ENCODE results near the gene CERS1.

The CERS1 gene

DNA sequence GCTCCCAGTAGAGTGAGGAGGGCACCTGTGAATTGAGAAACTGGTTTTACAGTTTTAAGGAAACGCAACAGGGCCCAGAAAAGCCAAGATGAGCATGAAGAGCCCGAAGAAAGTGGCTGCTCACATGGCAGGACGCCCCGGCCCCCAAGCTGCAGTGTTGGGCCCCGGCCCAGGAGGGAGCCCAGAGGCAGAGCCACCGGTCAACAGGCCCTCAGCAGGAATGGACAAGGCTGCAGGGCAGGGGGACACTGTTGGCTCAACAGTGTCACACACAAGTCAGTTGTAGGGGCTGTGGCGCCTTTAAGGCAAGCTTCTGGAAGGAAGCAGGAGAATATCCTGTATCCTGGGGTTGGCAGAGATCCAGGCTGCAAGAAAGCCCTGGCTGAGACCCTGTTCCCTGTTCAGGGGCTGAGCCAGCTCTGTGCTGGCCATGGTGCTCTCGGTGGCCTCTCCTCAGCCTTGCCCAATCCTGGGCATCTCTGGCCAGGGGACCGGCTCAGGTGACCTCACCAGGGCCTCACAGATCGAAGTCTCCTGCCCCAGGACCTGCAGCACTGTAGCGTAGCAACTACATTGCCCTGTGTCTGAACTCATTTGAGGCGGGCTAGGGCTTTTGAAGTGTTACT lies 36.2 kb downstream of the CERS1 start:
- no peak for TF ChIP-seq CSDC2 (CRISPR knock-in tag; IDR thresholded peaks at IDR 0.05)
- TF ChIP-seq RARB (CRISPR knock-in tag; IDR thresholded peaks at IDR 0.05), result no peak
- TF ChIP-seq, protein P1, sequence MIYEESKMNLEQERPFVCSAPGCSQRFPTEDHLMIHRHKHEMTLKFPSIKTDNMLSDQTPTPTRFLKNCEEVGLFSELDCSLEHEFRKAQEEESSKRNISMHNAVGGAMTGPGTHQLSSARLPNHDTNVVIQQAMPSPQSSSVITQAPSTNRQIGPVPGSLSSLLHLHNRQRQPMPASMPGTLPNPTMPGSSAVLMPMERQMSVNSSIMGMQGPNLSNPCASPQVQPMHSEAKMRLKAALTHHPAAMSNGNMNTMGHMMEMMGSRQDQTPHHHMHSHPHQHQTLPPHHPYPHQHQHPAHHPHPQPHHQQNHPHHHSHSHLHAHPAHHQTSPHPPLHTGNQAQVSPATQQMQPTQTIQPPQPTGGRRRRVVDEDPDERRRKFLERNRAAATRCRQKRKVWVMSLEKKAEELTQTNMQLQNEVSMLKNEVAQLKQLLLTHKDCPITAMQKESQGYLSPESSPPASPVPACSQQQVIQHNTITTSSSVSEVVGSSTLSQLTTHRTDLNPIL (CRISPR knock-in tag; IDR thresholded peaks at IDR 0.05; ENCODE audit: low read depth), result no peak
- no peak for TF ChIP-seq ARNTL (CRISPR knock-in tag; IDR thresholded peaks at IDR 0.05; ENCODE audit: borderline replicate concordance, low read depth)
- TF ChIP-seq ZFP3 (CRISPR knock-in tag; IDR thresholded peaks at IDR 0.05), result no peak
- TF ChIP-seq TOX (CRISPR knock-in tag; IDR thresholded peaks at IDR 0.05; ENCODE audit: borderline replicate concordance), result no peak
- TF ChIP-seq ZNF8 (CRISPR knock-in tag; IDR thresholded peaks at IDR 0.05), result no peak
- TF ChIP-seq, protein P2, sequence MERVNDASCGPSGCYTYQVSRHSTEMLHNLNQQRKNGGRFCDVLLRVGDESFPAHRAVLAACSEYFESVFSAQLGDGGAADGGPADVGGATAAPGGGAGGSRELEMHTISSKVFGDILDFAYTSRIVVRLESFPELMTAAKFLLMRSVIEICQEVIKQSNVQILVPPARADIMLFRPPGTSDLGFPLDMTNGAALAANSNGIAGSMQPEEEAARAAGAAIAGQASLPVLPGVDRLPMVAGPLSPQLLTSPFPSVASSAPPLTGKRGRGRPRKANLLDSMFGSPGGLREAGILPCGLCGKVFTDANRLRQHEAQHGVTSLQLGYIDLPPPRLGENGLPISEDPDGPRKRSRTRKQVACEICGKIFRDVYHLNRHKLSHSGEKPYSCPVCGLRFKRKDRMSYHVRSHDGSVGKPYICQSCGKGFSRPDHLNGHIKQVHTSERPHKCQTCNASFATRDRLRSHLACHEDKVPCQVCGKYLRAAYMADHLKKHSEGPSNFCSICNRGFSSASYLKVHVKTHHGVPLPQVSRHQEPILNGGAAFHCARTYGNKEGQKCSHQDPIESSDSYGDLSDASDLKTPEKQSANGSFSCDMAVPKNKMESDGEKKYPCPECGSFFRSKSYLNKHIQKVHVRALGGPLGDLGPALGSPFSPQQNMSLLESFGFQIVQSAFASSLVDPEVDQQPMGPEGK (CRISPR knock-in tag; IDR thresholded peaks at IDR 0.05; ENCODE audit: borderline replicate concordance), result no peak
- no peak for TF ChIP-seq PPARA (CRISPR knock-in tag; IDR thresholded peaks at IDR 0.05; ENCODE audit: borderline replicate concordance)
- no peak for TF ChIP-seq GLIS3 (CRISPR knock-in tag; IDR thresholded peaks at IDR 0.05)
- TF ChIP-seq, protein P3, sequence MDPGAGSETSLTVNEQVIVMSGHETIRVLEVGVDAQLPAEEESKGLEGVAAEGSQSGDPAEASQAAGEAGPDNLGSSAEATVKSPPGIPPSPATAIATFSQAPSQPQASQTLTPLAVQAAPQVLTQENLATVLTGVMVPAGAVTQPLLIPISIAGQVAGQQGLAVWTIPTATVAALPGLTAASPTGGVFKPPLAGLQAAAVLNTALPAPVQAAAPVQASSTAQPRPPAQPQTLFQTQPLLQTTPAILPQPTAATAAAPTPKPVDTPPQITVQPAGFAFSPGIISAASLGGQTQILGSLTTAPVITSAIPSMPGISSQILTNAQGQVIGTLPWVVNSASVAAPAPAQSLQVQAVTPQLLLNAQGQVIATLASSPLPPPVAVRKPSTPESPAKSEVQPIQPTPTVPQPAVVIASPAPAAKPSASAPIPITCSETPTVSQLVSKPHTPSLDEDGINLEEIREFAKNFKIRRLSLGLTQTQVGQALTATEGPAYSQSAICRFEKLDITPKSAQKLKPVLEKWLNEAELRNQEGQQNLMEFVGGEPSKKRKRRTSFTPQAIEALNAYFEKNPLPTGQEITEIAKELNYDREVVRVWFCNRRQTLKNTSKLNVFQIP (CRISPR knock-in tag; IDR thresholded peaks at IDR 0.05; ENCODE audit: borderline replicate concordance, low read depth), result no peak
- no peak for TF ChIP-seq ZFP30 (CRISPR knock-in tag; IDR thresholded peaks at IDR 0.05)
- TF ChIP-seq TCF4 (CRISPR knock-in tag; IDR thresholded peaks at IDR 0.05; ENCODE audit: borderline replicate concordance), result no peak
- TF ChIP-seq, protein P4, sequence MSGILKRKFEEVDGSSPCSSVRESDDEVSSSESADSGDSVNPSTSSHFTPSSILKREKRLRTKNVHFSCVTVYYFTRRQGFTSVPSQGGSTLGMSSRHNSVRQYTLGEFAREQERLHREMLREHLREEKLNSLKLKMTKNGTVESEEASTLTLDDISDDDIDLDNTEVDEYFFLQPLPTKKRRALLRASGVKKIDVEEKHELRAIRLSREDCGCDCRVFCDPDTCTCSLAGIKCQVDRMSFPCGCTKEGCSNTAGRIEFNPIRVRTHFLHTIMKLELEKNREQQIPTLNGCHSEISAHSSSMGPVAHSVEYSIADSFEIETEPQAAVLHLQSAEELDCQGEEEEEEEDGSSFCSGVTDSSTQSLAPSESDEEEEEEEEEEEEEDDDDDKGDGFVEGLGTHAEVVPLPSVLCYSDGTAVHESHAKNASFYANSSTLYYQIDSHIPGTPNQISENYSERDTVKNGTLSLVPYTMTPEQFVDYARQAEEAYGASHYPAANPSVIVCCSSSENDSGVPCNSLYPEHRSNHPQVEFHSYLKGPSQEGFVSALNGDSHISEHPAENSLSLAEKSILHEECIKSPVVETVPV (CRISPR knock-in tag; IDR thresholded peaks at IDR 0.05), result no peak
- TF ChIP-seq SNAI2 (CRISPR knock-in tag; IDR thresholded peaks at IDR 0.05), result no peak
- TF ChIP-seq ESRRG (CRISPR knock-in tag; IDR thresholded peaks at IDR 0.05), result no peak
- TF ChIP-seq, protein P5, sequence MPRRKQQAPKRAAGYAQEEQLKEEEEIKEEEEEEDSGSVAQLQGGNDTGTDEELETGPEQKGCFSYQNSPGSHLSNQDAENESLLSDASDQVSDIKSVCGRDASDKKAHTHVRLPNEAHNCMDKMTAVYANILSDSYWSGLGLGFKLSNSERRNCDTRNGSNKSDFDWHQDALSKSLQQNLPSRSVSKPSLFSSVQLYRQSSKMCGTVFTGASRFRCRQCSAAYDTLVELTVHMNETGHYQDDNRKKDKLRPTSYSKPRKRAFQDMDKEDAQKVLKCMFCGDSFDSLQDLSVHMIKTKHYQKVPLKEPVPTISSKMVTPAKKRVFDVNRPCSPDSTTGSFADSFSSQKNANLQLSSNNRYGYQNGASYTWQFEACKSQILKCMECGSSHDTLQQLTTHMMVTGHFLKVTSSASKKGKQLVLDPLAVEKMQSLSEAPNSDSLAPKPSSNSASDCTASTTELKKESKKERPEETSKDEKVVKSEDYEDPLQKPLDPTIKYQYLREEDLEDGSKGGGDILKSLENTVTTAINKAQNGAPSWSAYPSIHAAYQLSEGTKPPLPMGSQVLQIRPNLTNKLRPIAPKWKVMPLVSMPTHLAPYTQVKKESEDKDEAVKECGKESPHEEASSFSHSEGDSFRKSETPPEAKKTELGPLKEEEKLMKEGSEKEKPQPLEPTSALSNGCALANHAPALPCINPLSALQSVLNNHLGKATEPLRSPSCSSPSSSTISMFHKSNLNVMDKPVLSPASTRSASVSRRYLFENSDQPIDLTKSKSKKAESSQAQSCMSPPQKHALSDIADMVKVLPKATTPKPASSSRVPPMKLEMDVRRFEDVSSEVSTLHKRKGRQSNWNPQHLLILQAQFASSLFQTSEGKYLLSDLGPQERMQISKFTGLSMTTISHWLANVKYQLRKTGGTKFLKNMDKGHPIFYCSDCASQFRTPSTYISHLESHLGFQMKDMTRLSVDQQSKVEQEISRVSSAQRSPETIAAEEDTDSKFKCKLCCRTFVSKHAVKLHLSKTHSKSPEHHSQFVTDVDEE (CRISPR knock-in tag; IDR thresholded peaks at IDR 0.05), result no peak
- no peak for TF ChIP-seq ZNF70 (CRISPR knock-in tag; IDR thresholded peaks at IDR 0.05)
- no peak for TF ChIP-seq OSR1 (CRISPR knock-in tag; IDR thresholded peaks at IDR 0.05)
- no peak for TF ChIP-seq ZC3H10 (CRISPR knock-in tag; IDR thresholded peaks at IDR 0.05)
- no peak for ATAC-seq

DNA sequence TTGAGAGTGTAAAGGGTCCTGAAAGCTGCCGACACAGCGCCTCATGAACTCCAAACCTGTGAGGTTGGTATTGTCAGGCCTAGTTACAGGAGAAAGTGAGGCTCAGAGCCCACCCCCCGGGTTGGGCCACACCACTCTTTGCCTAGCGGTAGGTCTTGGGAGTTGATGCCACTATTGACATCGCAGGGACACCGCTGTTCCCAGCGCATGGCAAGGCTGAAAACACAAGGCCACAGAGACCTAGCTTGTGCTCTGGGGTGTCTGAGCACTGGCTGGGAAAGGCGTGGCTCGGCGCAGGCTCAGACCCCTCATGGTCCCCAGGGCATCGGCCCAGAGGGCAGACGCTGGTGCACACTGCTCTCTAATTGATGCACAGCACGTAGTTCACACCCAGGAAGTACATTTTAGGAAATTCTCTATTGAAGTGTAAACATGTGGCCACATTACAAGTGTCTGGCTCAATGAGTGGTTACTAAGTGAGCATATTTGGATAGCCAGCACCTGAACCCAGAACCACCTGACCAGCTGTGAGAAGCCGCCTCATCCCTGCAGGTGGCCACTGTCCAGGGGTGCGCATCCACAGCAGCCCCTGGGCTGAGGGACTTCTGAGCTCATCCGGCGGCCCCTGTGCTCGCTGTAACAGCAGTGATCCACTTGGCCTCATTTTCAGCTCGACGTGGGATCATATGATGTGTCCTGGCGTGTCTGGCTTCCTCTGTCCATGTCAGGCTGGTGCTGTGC lies 36.9 kb downstream of the CERS1 start:
- ATAC-seq, result no peak
- TF ChIP-seq PPARA (CRISPR knock-in tag; IDR thresholded peaks at IDR 0.05; ENCODE audit: borderline replicate concordance) (no peak), RARB (CRISPR knock-in tag; IDR thresholded peaks at IDR 0.05) (no peak), ESRRG (CRISPR knock-in tag; IDR thresholded peaks at IDR 0.05) (no peak), ARNTL (CRISPR knock-in tag; IDR thresholded peaks at IDR 0.05; ENCODE audit: borderline replicate concordance, low read depth) (no peak), ZNF565 (CRISPR knock-in tag; conservative IDR thresholded peaks at IDR 0.05; ENCODE audit: low read depth) (no peak), OSR1 (CRISPR knock-in tag; IDR thresholded peaks at IDR 0.05) (no peak), SNAI2 (CRISPR knock-in tag; IDR thresholded peaks at IDR 0.05) (no peak), ISL1 (CRISPR knock-in tag; IDR thresholded peaks at IDR 0.05) (no peak), ZNF70 (CRISPR knock-in tag; IDR thresholded peaks at IDR 0.05) (no peak), BACH2 (CRISPR knock-in tag; IDR thresholded peaks at IDR 0.05; ENCODE audit: borderline replicate concordance) (no peak)
- TF ChIP-seq, protein P5 (CRISPR knock-in tag; IDR thresholded peaks at IDR 0.05), result no peak
- TF ChIP-seq, protein P1 (CRISPR knock-in tag; IDR thresholded peaks at IDR 0.05; ENCODE audit: low read depth), result no peak
- TF ChIP-seq, protein P4 (CRISPR knock-in tag; IDR thresholded peaks at IDR 0.05), result no peak
